Large intestine (tissue), 3 donors: ENCODE data around the gene SMC5. TPM values are rescaled to one million over a fixed set of nuclear protein-coding genes. Genes with fewer than 3 reads are reported as not detected.
"Not testable (repeated sequence)": the region's sequence is repeated elsewhere in the genome, so short reads cannot be mapped to it uniquely, and the experiment has no call there.

Experiments
- DNase-seq, 2 donors: peaks; one replicate each; pipeline versions ENCODE4 v3.0.0 to v3.0.0-alpha.2; 2013
- H3K27ac ChIP-seq: one replicate; pipeline ENCODE4 v1.5.1; 2013; ENCODE audit warnings: low read length
- H3K27me3 ChIP-seq: 2 replicates; pipeline ENCODE4 v1.6.1; 2013; ENCODE audit warnings: low read length; ENCODE audit not compliant: control insufficient read depth, insufficient read depth
- H3K36me3 ChIP-seq: 2 replicates; pipeline ENCODE4 v1.6.1; 2013; ENCODE audit warnings: low read length; ENCODE audit not compliant: control insufficient read depth, insufficient read depth
- H3K4me1 ChIP-seq: one replicate; pipeline ENCODE4 v1.6.1; 2013; ENCODE audit warnings: low read length; ENCODE audit not compliant: control insufficient read depth, insufficient read depth
- H3K4me3 ChIP-seq: one replicate; pipeline ENCODE4 v1.5.1; 2013; ENCODE audit warnings: low read length
- H3K9me3 ChIP-seq: one replicate; pipeline ENCODE4 v1.6.1; 2013; ENCODE audit warnings: mild to moderate bottlenecking, low read depth, low read length, moderate library complexity; ENCODE audit not compliant: control insufficient read depth
- WGBS: methylation state at CpG from one replicate; pipeline ENCODE4 v1.1.5; 2013; ENCODE audit warnings: low lambda C conversion rate; ENCODE audit not compliant: insufficient coverage; 5-methylcytosine and 5-hydroxymethylcytosine counted together
- polyA plus RNA-seq: library from polyadenylated mRNA; unstranded; fragments of 120-200 nt; gene quantifications from one replicate; pipeline ENCODE4 v1.2.1, GENCODE V29; 2013

The SMC5 gene
- polyA plus RNA-seq, 1 donor = 37.8 TPM

- Histone ChIP-seq H3K27me3 (peaks cover 13% of the 10 kb centered on the region), H3K4me1 (no peaks in the 10 kb centered on the region), H3K27ac (no peak overlapping the region), H3K4me3 (no peak overlapping the region), H3K36me3 (no peaks in the 10 kb centered on the region), H3K9me3 (no peaks in the 10 kb centered on the region)
- no CpG with 5 or more reads among the region's 23 CpGs for WGBS
- no peak for DNase-seq
Measured at GRCh38 chr9:70387663-70388062, 128.9 kb downstream of the SMC5 start.

- no peaks in the 10 kb centered on the region for H3K4me1 ChIP-seq
- no peak overlapping the region for H3K4me3 ChIP-seq
- H3K27ac ChIP-seq = no peak overlapping the region
- H3K9me3 ChIP-seq = no peaks in the 10 kb centered on the region
- DNase-seq = no peak
- H3K36me3 ChIP-seq = no peaks in the 10 kb centered on the region
- H3K27me3 ChIP-seq = peaks cover 8% of the 10 kb centered on the region
- WGBS = no CpG with 5 or more reads among the region's 3 CpGs
Measured at GRCh38 chr9:70389188-70389587, 130.4 kb downstream of the SMC5 start.

- whole genome bisulfite sequencing = 83% methylated on average over 3 of the region's 10 CpGs
- Histone ChIP-seq H3K27me3 (peaks cover 8% of the 10 kb centered on the region), H3K27ac (no peak overlapping the region), H3K4me3 (no peak overlapping the region), H3K9me3 (no peaks in the 10 kb centered on the region), H3K4me1 (no peaks in the 10 kb centered on the region), H3K36me3 (no peaks in the 10 kb centered on the region)
- DNase-seq = no peak
Measured at GRCh38 chr9:70389621-70390266, 131.0 kb downstream of the SMC5 start.

- Histone ChIP-seq H3K36me3 (no peaks in the 10 kb centered on the region), H3K27ac (no peak overlapping the region), H3K9me3 (no peaks in the 10 kb centered on the region), H3K27me3 (peaks cover 8% of the 10 kb centered on the region), H3K4me1 (no peaks in the 10 kb centered on the region), H3K4me3 (no peak overlapping the region)
- DNase-seq = no peak
- no CpG with 5 or more reads among the region's 2 CpGs for WGBS
Measured at GRCh38 chr9:70390933-70391341, 132.2 kb downstream of the SMC5 start.

- no peaks in the 10 kb centered on the region for H3K9me3 ChIP-seq
- no peak overlapping the region for H3K27ac ChIP-seq
- peaks cover 8% of the 10 kb centered on the region for H3K27me3 ChIP-seq
- no peaks in the 10 kb centered on the region for H3K4me1 ChIP-seq
- no peak overlapping the region for H3K4me3 ChIP-seq
- WGBS = no CpG with 5 or more reads among the region's 2 CpGs
- H3K36me3 ChIP-seq = no peaks in the 10 kb centered on the region
- DNase-seq = no peak
Measured at GRCh38 chr9:70392189-70392588, 133.4 kb downstream of the SMC5 start.

GRCh38 chr9:70392850-70393249 lies 134.1 kb downstream of the SMC5 start:
- no peaks in the 10 kb centered on the region for H3K9me3 ChIP-seq
- no CpG with 5 or more reads among the region's 3 CpGs for WGBS
- H3K27me3 ChIP-seq = peaks cover 4% of the 10 kb centered on the region
- no peak for DNase-seq
- no peaks in the 10 kb centered on the region for H3K36me3 ChIP-seq
- H3K27ac ChIP-seq = no peak overlapping the region
- no peaks in the 10 kb centered on the region for H3K4me1 ChIP-seq
- no peak overlapping the region for H3K4me3 ChIP-seq

GRCh38 chr9:70395652-70396051 lies 136.9 kb downstream of the SMC5 start:
- Histone ChIP-seq H3K36me3 (no peaks in the 10 kb centered on the region), H3K4me3 (no peak overlapping the region), H3K27me3 (peaks cover 3% of the 10 kb centered on the region), H3K4me1 (no peaks in the 10 kb centered on the region), H3K9me3 (no peaks in the 10 kb centered on the region), H3K27ac (no peak overlapping the region)
- no peak for DNase-seq
- 88% methylated on average over 2 of the region's 6 CpGs for WGBS

- DNase-seq = no peak
- Histone ChIP-seq H3K4me1 (no peaks in the 10 kb centered on the region), H3K36me3 (no peaks in the 10 kb centered on the region), H3K4me3 (no peak overlapping the region), H3K27ac (no peak overlapping the region), H3K27me3 (peaks cover 3% of the 10 kb centered on the region), H3K9me3 (no peaks in the 10 kb centered on the region)
- no CpG with 5 or more reads among the region's 4 CpGs for WGBS
Measured at GRCh38 chr9:70398145-70398556, 139.4 kb downstream of the SMC5 start.

- H3K4me3 ChIP-seq = no peak overlapping the region
- H3K9me3 ChIP-seq = no peaks in the 10 kb centered on the region
- H3K4me1 ChIP-seq = no peaks in the 10 kb centered on the region
- H3K36me3 ChIP-seq = no peaks in the 10 kb centered on the region
- H3K27me3 ChIP-seq = peaks cover 3% of the 10 kb centered on the region
- no peak overlapping the region for H3K27ac ChIP-seq
- no peak for DNase-seq
Measured at GRCh38 chr9:70399141-70399540, 140.4 kb downstream of the SMC5 start.

- H3K27me3 ChIP-seq = peaks cover 3% of the 10 kb centered on the region
- no peak for DNase-seq
- H3K27ac ChIP-seq = no peak overlapping the region
- no peaks in the 10 kb centered on the region for H3K4me1 ChIP-seq
- H3K36me3 ChIP-seq = no peaks in the 10 kb centered on the region
- no peak overlapping the region for H3K4me3 ChIP-seq
- WGBS = no CpG with 5 or more reads among the region's 5 CpGs
- no peaks in the 10 kb centered on the region for H3K9me3 ChIP-seq
Measured at GRCh38 chr9:70400107-70400892, 141.5 kb downstream of the SMC5 start.

- not testable (repeated sequence) for H3K36me3 ChIP-seq, DNase-seq, H3K4me3 ChIP-seq, H3K4me1 ChIP-seq, H3K27ac ChIP-seq, H3K27me3 ChIP-seq, H3K9me3 ChIP-seq
- no CpG with 5 or more reads among the region's 6 CpGs for WGBS
Measured at GRCh38 chr9:70401241-70401640, 142.5 kb downstream of the SMC5 start.
